NCI-H1417 treated with DMSO at 0.1 percent for 48 hours (cell line): Measurements from ENCODE around the gene TBL1Y.
"Not testable (repeated sequence)": the region's sequence is repeated elsewhere in the genome, so short reads cannot be mapped to it uniquely, and the experiment has no call there.

Experiments
- DNase-seq: peaks from one replicate; lab custom pipeline; 2025; lab: John Stamatoyannopoulos, UW

TBL1Y gene

GRCh38 chrY:6910372-6911252, at the start of gene TBL1Y:
TSS of gene TBL1Y (plus strand) at chrY:6910697. CDS start at chrY:7025085, 114,388 bp downstream.
- DNase-seq = no peak

GRCh38 chrY:6894496-6894895, 16.0 kb upstream of the TBL1Y start:
- no peak for DNase-seq

GRCh38 chrY:6895236-6895635, 15.3 kb upstream of the TBL1Y start:
- DNase-seq = no peak

- DNase-seq = not testable (repeated sequence)
Measured at GRCh38 chrY:6902116-6902515, 8.4 kb upstream of the TBL1Y start.

- DNase-seq = no peak
Measured at GRCh38 chrY:6907591-6907990, 2.9 kb upstream of the TBL1Y start.

GRCh38 chrY:6908021-6908420, 2.5 kb upstream of the TBL1Y start:
- DNase-seq = not testable (repeated sequence)

GRCh38 chrY:6909118-6909521, 1.4 kb upstream of the TBL1Y start:
- no peak for DNase-seq

- DNase-seq = no peak
Measured at GRCh38 chrY:6909856-6910255, 641 bp upstream of the TBL1Y start.

GRCh38 chrY:6911253-6911881, 870 bp downstream of the TBL1Y start, which contains the start of gene AMELY:
TSS of gene AMELY (minus strand) at chrY:6911752. CDS start at chrY:6872608, 39,144 bp downstream.
- DNase-seq = no peak

- no peak for DNase-seq
Measured at GRCh38 chrY:6913362-6913761, 2.9 kb downstream of the TBL1Y start.

- DNase-seq = no peak
Measured at GRCh38 chrY:6921061-6921460, 10.6 kb downstream of the TBL1Y start.

- no peak for DNase-seq
Measured at GRCh38 chrY:6928265-6928664, 17.8 kb downstream of the TBL1Y start.

- no peak for DNase-seq
Measured at GRCh38 chrY:6929237-6929636, 18.7 kb downstream of the TBL1Y start.

- no peak for DNase-seq
Measured at GRCh38 chrY:6931779-6932396, 21.4 kb downstream of the TBL1Y start.

- no peak for DNase-seq
Measured at GRCh38 chrY:6935497-6935896, 25.0 kb downstream of the TBL1Y start.

- DNase-seq = no peak
Measured at GRCh38 chrY:6947695-6948094, 37.2 kb downstream of the TBL1Y start.

- DNase-seq = no peak
Measured at GRCh38 chrY:6948378-6948777, 37.9 kb downstream of the TBL1Y start.

- DNase-seq = no peak
Measured at GRCh38 chrY:6949947-6950346, 39.5 kb downstream of the TBL1Y start.

- no peak for DNase-seq
Measured at GRCh38 chrY:6964732-6965131, 54.2 kb downstream of the TBL1Y start.

- no peak for DNase-seq
Measured at GRCh38 chrY:6966521-6966920, 56.0 kb downstream of the TBL1Y start.

GRCh38 chrY:6967736-6968135, 57.2 kb downstream of the TBL1Y start:
- DNase-seq = no peak

GRCh38 chrY:6968191-6968590, 57.7 kb downstream of the TBL1Y start:
- no peak for DNase-seq
